ENCODE results near the gene CMAS. TPM values are rescaled to one million over a fixed set of nuclear protein-coding genes. Genes with fewer than 3 reads are reported as not detected.

CMAS gene
- total RNA-seq, 1 experiment from 2014 or later: 37.7 TPM

DNA sequence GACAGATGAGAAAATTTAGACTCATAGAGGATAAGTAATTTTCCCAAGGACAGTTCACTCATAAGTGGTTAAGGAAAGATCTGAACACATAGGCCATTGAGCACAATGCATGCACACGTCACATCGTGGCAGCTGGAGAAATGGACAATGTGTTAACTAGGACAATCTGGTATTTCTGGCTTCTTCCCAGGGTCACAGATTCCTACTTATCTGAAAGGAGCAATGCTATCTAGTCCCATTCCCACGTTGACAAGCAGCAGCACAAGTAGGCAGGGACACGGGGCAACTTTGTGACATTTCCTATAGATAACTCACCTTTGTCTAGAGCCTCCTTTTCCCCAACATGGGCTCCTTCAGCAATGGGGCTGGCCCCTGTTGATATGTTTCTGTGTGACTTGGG lies 6.7 kb upstream of the CMAS start:
- no peak for TF ChIP-seq EZH2 (IDR thresholded peaks at IDR 0.05; ENCODE audit: borderline replicate concordance, low read depth, low read length, poor library complexity, severe bottlenecking)
- TF ChIP-seq, protein P1, sequence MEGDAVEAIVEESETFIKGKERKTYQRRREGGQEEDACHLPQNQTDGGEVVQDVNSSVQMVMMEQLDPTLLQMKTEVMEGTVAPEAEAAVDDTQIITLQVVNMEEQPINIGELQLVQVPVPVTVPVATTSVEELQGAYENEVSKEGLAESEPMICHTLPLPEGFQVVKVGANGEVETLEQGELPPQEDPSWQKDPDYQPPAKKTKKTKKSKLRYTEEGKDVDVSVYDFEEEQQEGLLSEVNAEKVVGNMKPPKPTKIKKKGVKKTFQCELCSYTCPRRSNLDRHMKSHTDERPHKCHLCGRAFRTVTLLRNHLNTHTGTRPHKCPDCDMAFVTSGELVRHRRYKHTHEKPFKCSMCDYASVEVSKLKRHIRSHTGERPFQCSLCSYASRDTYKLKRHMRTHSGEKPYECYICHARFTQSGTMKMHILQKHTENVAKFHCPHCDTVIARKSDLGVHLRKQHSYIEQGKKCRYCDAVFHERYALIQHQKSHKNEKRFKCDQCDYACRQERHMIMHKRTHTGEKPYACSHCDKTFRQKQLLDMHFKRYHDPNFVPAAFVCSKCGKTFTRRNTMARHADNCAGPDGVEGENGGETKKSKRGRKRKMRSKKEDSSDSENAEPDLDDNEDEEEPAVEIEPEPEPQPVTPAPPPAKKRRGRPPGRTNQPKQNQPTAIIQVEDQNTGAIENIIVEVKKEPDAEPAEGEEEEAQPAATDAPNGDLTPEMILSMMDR (conservative IDR thresholded peaks at IDR 0.05; ENCODE audit: low read depth, low read length): no peak
- no peak overlapping the region for H3K4me3 ChIP-seq (ENCODE audit: low read depth, low read length, poor library complexity, severe bottlenecking)

DNA sequence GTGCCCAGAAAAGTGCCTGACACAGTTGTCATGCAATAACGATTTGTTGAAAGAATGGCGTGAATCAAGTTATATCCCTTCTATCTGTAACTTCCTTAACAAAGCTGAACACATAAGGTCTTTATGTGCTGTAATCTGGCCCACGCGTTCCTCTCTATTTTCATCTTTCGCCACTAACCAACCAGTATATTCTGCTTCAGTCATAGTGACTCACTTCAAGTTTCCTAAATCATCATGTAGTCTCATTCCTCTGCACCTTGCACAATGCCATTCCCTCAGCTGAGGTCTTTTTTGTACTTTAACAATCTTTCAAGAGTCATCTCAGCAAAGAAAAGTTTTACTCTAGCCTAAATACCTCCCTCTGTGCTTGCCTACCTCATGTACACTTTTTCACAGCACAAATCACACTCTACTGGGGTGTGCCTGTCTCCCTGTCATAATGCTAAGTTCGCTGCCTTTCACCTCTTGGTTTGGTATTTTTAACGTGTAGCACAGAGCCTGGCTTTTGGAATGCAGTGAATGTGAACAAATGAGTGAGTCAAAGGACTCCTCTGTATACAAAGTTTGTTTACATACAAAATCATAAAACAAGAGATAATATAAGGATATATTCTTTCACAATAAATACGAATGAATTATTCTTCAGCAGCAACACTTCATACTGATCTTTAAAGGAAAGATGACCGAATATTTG lies 2.9 kb upstream of the CMAS start:
- Histone ChIP-seq H3K4me1 (ENCODE audit: insufficient read depth, low read length, poor library complexity, severe bottlenecking) (peaks cover 7% of the 10 kb centered on the region), H3K27me3 (replicated peaks; ENCODE audit: insufficient read depth, low read depth, low read length, poor library complexity) (no peaks in the 10 kb centered on the region), H3K4me3 (ENCODE audit: low read depth, low read length, poor library complexity, severe bottlenecking) (no peak overlapping the region), H3K36me3 (ENCODE audit: insufficient read depth, low read length, poor library complexity, severe bottlenecking) (no peaks in the 10 kb centered on the region), H3K9me3 (ENCODE audit: low read depth, low read length, poor library complexity, severe bottlenecking) (no peaks in the 10 kb centered on the region), H3K27ac (ENCODE audit: low read depth, low read length, poor library complexity, severe bottlenecking) (no peak overlapping the region)
- no TSS peak for BruUV-seq (replicated peaks)
- TF ChIP-seq, protein P1 (conservative IDR thresholded peaks at IDR 0.05; ENCODE audit: low read depth, low read length): no peak
- no peak for TF ChIP-seq EZH2 (IDR thresholded peaks at IDR 0.05; ENCODE audit: borderline replicate concordance, low read depth, low read length, poor library complexity, severe bottlenecking)
- DNase-seq (ENCODE audit: low spot score): no peak
- CTCF ChIA-PET: no interaction called here
- intact Hi-C loops (cut with micrococcal nuclease; ENCODE audit: unreplicated experiment): no loop called here
- POLR2A ChIA-PET (ENCODE audit: low non-redundant PET): no interaction called here

More for the DNA sequence above, 6.7 kb upstream of the CMAS start:
- intact Hi-C loops (cut with micrococcal nuclease; ENCODE audit: unreplicated experiment): no loop called here
- Histone ChIP-seq H3K4me1 (ENCODE audit: insufficient read depth, low read length, poor library complexity, severe bottlenecking) (no peaks in the 10 kb centered on the region), H3K9me3 (ENCODE audit: low read depth, low read length, poor library complexity, severe bottlenecking) (no peaks in the 10 kb centered on the region), H3K36me3 (ENCODE audit: insufficient read depth, low read length, poor library complexity, severe bottlenecking) (no peaks in the 10 kb centered on the region), H3K27ac (ENCODE audit: low read depth, low read length, poor library complexity, severe bottlenecking) (no peak overlapping the region), H3K27me3 (replicated peaks; ENCODE audit: insufficient read depth, low read depth, low read length, poor library complexity) (no peaks in the 10 kb centered on the region)
- POLR2A ChIA-PET (ENCODE audit: low non-redundant PET): no interaction called here
- BruUV-seq (replicated peaks): no TSS peak
- no peak for DNase-seq (ENCODE audit: low spot score)
- CTCF ChIA-PET: no interaction called here

GRCh38 chr12:22043943-22044342 lies 2.1 kb upstream of the CMAS start:
- H3K27me3 ChIP-seq (replicated peaks; ENCODE audit: insufficient read depth, low read depth, low read length, poor library complexity): no peaks in the 10 kb centered on the region
- intact Hi-C loops (cut with micrococcal nuclease; ENCODE audit: unreplicated experiment): no loop called here

More at GRCh38 chr12:22043943-22044342, 2.1 kb upstream of the CMAS start:
- TF ChIP-seq, protein P1 (conservative IDR thresholded peaks at IDR 0.05; ENCODE audit: low read depth, low read length): no peak
- TF ChIP-seq EZH2 (IDR thresholded peaks at IDR 0.05; ENCODE audit: borderline replicate concordance, low read depth, low read length, poor library complexity, severe bottlenecking): no peak
- POLR2A ChIA-PET (ENCODE audit: low non-redundant PET): no interaction called here
- no peak overlapping the region for H3K4me3 ChIP-seq (ENCODE audit: low read depth, low read length, poor library complexity, severe bottlenecking)
- CTCF ChIA-PET: no interaction called here
- BruUV-seq (replicated peaks): no TSS peak
- H3K9me3 ChIP-seq (ENCODE audit: low read depth, low read length, poor library complexity, severe bottlenecking): no peaks in the 10 kb centered on the region
- no peak for DNase-seq (ENCODE audit: low spot score)
- H3K36me3 ChIP-seq (ENCODE audit: insufficient read depth, low read length, poor library complexity, severe bottlenecking): no peaks in the 10 kb centered on the region
- no peak overlapping the region for H3K27ac ChIP-seq (ENCODE audit: low read depth, low read length, poor library complexity, severe bottlenecking)
- H3K4me1 ChIP-seq (ENCODE audit: insufficient read depth, low read length, poor library complexity, severe bottlenecking): peaks cover 7% of the 10 kb centered on the region
